PFSK-1 (cell line): ENCODE data around the gene C1QL4.

ENCODE experiments used
- FOXP2 ChIP-seq: optimal IDR thresholded peaks from 2 replicates; pipeline ENCODE3; 2011; ENCODE audit warnings: borderline replicate concordance, control low read depth, inconsistent platforms; ENCODE audit not compliant: insufficient read depth; ENCODE audit errors: extremely low read length, extremely low read depth
- POLR2AphosphoS5 ChIP-seq: IDR thresholded peaks from 2 replicates; pipeline ENCODE4 v1.6.1; 2012; ENCODE audit warnings: low read depth, mild to moderate bottlenecking, control low read depth, low read length, moderate library complexity
- REST ChIP-seq, 2 experiments: IDR thresholded peaks; 2 replicates each; pipeline versions ENCODE4 v1.6.1 to v1.8.0; 2011 to 2012; ENCODE audit warnings: low read depth in 2 of 2, low read length in 2 of 2, control low read depth in 1 of 2, inconsistent platforms in 1 of 2, mild to moderate bottlenecking in 1 of 2, moderate library complexity in 1 of 2; ENCODE audit not compliant: insufficient read depth in 1 of 2
- SIN3A ChIP-seq: IDR thresholded peaks from 2 replicates; pipeline ENCODE4 v1.6.1; 2012; ENCODE audit warnings: mild to moderate bottlenecking, low read length, moderate library complexity, borderline replicate concordance; ENCODE audit not compliant: insufficient read depth
- TAF1 ChIP-seq: IDR thresholded peaks from 2 replicates; pipeline ENCODE4 v1.6.1; 2012; ENCODE audit warnings: low read length, control low read depth, borderline replicate concordance; ENCODE audit not compliant: insufficient read depth

DNA sequence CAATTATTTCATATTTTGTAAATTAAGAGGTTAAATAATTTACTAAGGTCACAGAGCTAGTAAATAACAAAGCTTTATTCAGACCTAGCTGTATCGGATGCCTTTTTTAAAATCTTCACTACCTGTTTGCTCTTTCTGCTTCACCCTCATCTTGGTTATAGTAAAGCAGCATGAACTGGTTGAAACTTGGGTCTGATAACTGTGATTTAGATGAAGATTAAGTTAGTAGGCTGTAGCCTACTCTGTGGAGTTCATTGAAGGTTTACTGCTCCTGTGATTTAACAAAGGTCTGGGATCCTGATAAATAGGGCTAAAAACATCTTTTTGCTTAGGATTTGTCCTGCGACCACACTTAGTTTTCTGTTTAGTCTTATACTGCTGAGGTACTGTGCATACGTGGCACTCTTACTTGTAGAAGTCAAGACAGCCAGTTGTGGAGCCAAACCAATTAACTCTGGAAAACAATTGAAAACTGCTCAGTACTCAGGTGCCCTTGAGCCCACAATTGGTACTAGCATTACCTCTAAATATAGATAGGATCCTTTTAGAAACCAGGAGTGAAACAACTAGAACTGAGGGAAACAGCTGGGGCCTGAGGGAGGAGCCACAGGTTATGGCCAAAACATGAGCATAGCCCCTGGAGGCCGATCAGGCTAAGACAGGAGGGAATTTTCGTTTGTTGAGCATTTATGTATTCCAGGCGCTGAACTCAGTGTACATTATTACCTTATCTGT lies 32.6 kb upstream of the C1QL4 start:
- TF ChIP-seq REST (IDR thresholded peaks at IDR 0.05; ENCODE audit: insufficient read depth in 1 of 2, low read depth in 2 of 2, low read length in 2 of 2) (no peak), SIN3A (no peak), POLR2AphosphoS5 (no peak), FOXP2 (no peak), TAF1 (no peak)
